GM21786 (cell line): ENCODE measurements around the gene CD2BP2.

ENCODE experiments used
- ATAC-seq: cut with Tn5 transposase; IDR thresholded peaks from one replicate; pipeline ENCODE4 v1.9.1; 2021; ENCODE audit not compliant: unreplicated experiment

CD2BP2 gene

GRCh38 chr16:30365200-30365599 lies 10.1 kb upstream of the CD2BP2 start:
- ATAC-seq: no peak

DNA sequence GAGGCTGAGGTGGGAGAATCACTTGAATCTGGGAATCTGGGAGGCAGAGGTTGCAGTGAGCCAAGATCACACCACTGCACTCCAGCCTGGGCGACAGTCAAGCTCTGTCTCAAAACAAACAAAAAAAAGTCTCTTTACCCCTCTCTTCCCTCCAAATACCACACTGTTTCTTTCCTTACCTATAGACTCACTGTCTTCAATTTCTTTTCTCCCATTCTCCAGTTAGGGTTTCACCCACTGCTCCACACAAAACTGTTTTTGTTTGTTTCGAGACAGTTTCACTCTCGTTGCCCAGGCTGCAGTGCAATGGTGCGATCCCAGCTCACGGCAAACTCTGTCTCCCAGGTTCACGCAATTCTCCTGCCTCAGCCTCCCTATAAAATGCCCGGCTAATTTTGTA lies 6.1 kb upstream of the CD2BP2 start:
- ATAC-seq: no peak

DNA sequence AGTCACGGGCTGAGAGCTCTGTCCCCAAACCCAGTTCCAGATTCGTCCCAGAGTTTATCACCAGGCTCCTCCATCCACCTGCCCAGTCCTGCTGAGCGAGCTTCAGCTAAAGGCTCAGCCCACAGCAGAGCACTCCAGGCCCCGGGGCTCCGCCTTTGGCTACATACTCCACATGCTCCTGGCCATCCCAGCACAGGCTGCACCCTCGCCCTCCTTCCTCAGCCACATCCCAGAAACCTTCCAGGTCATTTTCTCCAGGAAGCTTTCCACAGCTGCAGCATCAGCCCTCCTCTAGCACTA lies 4.7 kb upstream of the CD2BP2 start:
- ATAC-seq: no peak

- no peak for ATAC-seq
Measured at GRCh38 chr16:30358990-30359870, 4.1 kb upstream of the CD2BP2 start.

DNA sequence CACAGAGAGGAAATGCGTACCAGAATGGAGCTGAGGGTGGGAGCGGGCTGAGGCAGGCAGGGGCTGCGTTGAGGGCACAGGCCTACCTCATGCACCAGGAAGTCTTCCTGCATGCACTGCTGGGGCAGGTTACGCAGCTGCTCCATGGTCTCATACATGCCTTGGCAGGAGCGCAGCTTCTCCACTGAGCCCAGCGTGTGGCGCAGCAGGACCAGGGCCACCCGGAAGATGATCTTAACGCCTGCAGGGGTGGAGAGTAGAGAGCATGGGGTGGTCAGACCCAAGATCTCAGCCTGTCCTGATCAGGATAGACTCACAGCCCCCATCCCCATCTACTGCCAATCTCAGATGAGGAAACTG lies 3.4 kb upstream of the CD2BP2 start:
- ATAC-seq: no peak

GRCh38 chr16:30357715-30358576 lies 2.8 kb upstream of the CD2BP2 start:
- ATAC-seq: no peak

GRCh38 chr16:30357085-30357714 lies 2.1 kb upstream of the CD2BP2 start:
- no peak for ATAC-seq

- ATAC-seq: no peak
Measured at GRCh38 chr16:30356401-30357084, 1.4 kb upstream of the CD2BP2 start.

DNA sequence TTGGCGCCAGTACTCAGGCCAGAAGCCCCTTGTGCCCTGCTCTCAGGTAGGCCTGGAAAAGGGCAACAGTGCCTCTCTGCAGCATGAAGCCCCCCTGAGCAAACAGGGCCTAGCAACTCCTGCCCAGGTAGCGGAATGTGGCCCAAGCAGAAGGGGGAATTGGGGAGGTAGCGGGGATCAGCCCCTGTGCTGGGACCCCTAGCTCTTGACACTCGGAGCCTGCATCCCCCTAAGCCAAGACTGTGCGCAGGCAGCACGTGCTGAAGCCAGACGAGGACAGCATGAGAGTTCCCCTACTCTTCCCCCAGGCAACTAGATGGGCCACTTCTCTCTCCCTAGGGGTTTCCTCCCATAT lies 823 bp upstream of the CD2BP2 start:
- ATAC-seq: no peak

- peak; percentile 13 for ATAC-seq
Measured at GRCh38 chr16:30354423-30355143, 525 bp downstream of the CD2BP2 start.

GRCh38 chr16:30353438-30354129 lies 1.5 kb downstream of the CD2BP2 start:
- ATAC-seq: no peak

- ATAC-seq: no peak
Measured at GRCh38 chr16:30352488-30353401, 2.4 kb downstream of the CD2BP2 start.

- no peak for ATAC-seq
Measured at GRCh38 chr16:30351586-30352419, 3.3 kb downstream of the CD2BP2 start.

DNA sequence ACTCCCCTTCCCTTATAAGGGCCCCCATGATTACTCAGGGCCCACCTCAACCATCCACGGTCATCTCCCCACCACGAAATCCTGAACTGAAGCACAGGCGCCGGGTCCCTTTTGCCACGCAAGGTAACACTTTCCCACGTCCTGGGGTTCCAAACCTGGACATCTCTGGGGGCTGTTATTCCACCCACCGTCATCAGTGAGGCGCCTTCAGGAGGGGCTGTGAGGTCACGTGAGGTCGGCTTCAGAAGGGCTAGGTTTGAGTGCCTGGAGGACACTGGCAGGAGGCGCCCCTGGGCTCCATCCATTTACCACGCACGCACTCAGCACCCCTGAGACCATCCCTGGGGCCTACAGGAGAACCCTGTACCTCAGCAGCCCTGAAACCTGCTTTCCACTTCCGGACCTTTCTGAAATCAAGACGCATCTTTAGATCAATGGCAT lies 4.1 kb downstream of the CD2BP2 start:
- ATAC-seq: no peak

DNA sequence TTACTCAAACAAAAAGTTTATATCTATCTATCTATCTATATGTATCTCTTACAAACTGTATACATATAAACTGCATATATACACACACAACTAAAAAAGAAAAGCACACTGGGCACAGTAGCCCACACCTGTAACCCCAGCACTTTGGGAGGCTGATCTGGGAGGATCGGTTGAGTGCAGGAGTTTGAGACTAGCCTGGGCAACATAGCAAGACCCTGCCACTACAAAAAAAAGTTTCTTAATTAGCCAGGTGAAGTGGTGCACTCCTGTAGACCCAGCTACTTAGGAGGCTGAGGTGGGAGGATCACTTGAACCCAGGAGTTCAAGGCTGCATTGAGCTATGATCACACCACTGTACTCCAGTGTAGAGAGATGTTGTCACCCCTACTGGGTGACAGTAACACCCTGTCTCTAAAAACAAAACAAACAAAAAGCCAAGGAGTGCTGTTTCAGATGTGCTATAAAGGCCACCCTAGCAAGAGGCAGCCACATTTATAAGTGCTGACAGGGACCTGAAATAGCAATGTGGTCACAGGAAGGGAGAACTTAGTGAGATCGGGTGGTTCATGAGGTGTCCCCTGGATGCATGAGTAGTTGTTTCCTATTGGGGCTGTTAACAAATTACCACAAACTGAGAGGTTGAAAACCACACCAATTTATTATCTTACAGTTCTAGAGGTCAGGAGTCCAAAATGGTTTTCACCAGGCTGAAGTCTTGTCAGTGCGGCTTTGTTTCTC lies 4.8 kb downstream of the CD2BP2 start:
- peak; percentile 57 for ATAC-seq

DNA sequence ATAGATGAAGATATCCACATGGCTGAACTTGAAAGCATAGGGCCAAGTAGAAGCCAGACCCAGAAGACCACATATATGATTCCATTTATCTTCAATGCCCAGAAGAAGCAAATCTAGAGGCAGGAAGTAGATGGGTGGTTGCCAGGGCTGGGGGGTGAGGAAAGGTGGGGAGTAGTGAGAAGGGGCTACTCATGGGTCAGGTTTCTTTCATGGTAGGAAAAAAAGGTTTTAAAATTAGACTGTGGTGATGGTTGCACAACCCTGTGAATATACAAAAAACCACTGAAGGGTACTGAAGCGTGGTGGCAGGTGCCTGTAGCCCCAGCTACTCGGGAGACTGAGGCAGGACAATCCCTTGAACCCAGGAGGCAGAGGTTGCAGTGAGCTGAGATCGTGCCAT lies 5.4 kb downstream of the CD2BP2 start:
- ATAC-seq: no peak

- no peak for ATAC-seq
Measured at GRCh38 chr16:30348929-30349328, 6.2 kb downstream of the CD2BP2 start.
